Spinal cord (tissue), 10 donors: ENCODE results near the gene HEPH. TPM values are rescaled to one million over a fixed set of nuclear protein-coding genes. Genes with fewer than 3 reads are reported as not detected.
"Not testable (repeated sequence)": the region's sequence is repeated elsewhere in the genome, so short reads cannot be mapped to it uniquely, and the experiment has no call there.

Experiments used
- DNase-seq, 6 donors: peaks; one replicate each; pipeline versions ENCODE4 v3.0.0 to v3.0.0-alpha.2; 2013 to 2015; ENCODE audit warnings: low spot score in 6 of 6, low read depth in 4 of 6
- H3K27ac ChIP-seq: one replicate; pipeline ENCODE4 v1.5.1; 2013; ENCODE audit warnings: low read depth, low read length, control low read depth
- H3K27me3 ChIP-seq: one replicate; pipeline ENCODE4 v1.6.1; 2013; ENCODE audit warnings: low read length; ENCODE audit not compliant: control insufficient read depth, insufficient read depth
- H3K36me3 ChIP-seq: one replicate; pipeline ENCODE4 v1.6.1; 2013; ENCODE audit warnings: low read length; ENCODE audit not compliant: control insufficient read depth, insufficient read depth
- H3K4me1 ChIP-seq: one replicate; pipeline ENCODE4 v1.6.1; 2013; ENCODE audit warnings: low read length; ENCODE audit not compliant: control insufficient read depth, insufficient read depth
- H3K4me3 ChIP-seq: one replicate; pipeline ENCODE4 v1.5.1; 2013; ENCODE audit warnings: low read depth, low read length, control low read depth
- H3K9me3 ChIP-seq: one replicate; pipeline ENCODE4 v1.6.1; 2013; ENCODE audit warnings: low read length; ENCODE audit not compliant: control insufficient read depth, insufficient read depth
- WGBS: methylation state at CpG from one replicate; pipeline ENCODE4 v1.1.5; 2013; ENCODE audit warnings: missing lambda C conversion rate; ENCODE audit not compliant: insufficient coverage; 5-methylcytosine and 5-hydroxymethylcytosine counted together
- long read RNA-seq, 4 donors: transcript quantifications; one replicate each; lab custom pipeline, GENCODE V29; 2026
- polyA plus RNA-seq, 2 donors: library from polyadenylated mRNA; unstranded; fragments of 120-200 nt; gene quantifications; one replicate each; pipeline ENCODE4 v1.2.1, GENCODE V29; 2013; ENCODE audit not compliant: insufficient read length in 2 of 2
- total RNA-seq, 2 donors: library from RNA; depleted of rRNA in 1 of 2; stranded (reverse); fragments of 120-200 nt in 1 of 2; fragments of >200 nt in 1 of 2; gene quantifications; one replicate each; pipeline versions ENCODE4 v1.2.3 to v1.2.4, GENCODE V29; 2013 to 2014
- donor health status: healthy.

The HEPH gene
- total RNA-seq (10 to 100 TPM; 31.7 to 44.4 TPM), polyA plus RNA-seq (10 to 100 TPM; 29.1 to 36.4 TPM)
- long read RNA-seq, donor 1, partial matches to known transcripts, result 11 of 13 reads
- long read RNA-seq, donor 1, other reads (novel, unspliced or antisense), result 0 of 13 reads
- long read RNA-seq, donor 2, result 0 reads
- long read RNA-seq, donor 3, partial matches to known transcripts, result 0 of 1 reads
- long read RNA-seq, donor 3, other reads (novel, unspliced or antisense), result 0 of 1 reads
- long read RNA-seq, donor 4, partial matches to known transcripts, result 26 of 28 reads
- long read RNA-seq, donor 4, other reads (novel, unspliced or antisense), result 0 of 28 reads

GRCh38 chrX:66163849-66164411 is at the start of gene HEPH:
TSS of gene HEPH (plus strand) at chrX:66164247. CDS start at chrX:66170571, 6,324 bp downstream.
- H3K4me1 ChIP-seq, result no peaks in the 10 kb centered on the region

GRCh38 chrX:66118722-66119121 is 45.3 kb upstream of the HEPH start:
- 90% methylated on average over 5 of the region's 6 CpGs for WGBS
- not testable (repeated sequence) for H3K36me3 ChIP-seq, H3K9me3 ChIP-seq, DNase-seq, H3K4me3 ChIP-seq, H3K4me1 ChIP-seq, H3K27me3 ChIP-seq, H3K27ac ChIP-seq

More at GRCh38 chrX:66163849-66164411, at the start of gene HEPH:
- Histone ChIP-seq H3K27me3 (no peaks in the 10 kb centered on the region), H3K27ac (peak within 1 kb of the TSS; percentile 18), H3K9me3 (no peaks in the 10 kb centered on the region), H3K4me3 (peak within 1 kb of the TSS; percentile 40), H3K36me3 (no peaks in the 10 kb centered on the region)
- peak in 5 of 6 donors; percentile 13 to 66 (median 28) for DNase-seq
- WGBS, result 15% methylated on average over 2 of the region's 3 CpGs

GRCh38 chrX:66121354-66121753 is 42.7 kb upstream of the HEPH start:
- WGBS, result no CpG with 5 or more reads among the region's 2 CpGs
- H3K27ac ChIP-seq, H3K27me3 ChIP-seq, H3K4me1 ChIP-seq, H3K4me3 ChIP-seq, DNase-seq, H3K9me3 ChIP-seq, H3K36me3 ChIP-seq: not testable (repeated sequence)

DNA sequence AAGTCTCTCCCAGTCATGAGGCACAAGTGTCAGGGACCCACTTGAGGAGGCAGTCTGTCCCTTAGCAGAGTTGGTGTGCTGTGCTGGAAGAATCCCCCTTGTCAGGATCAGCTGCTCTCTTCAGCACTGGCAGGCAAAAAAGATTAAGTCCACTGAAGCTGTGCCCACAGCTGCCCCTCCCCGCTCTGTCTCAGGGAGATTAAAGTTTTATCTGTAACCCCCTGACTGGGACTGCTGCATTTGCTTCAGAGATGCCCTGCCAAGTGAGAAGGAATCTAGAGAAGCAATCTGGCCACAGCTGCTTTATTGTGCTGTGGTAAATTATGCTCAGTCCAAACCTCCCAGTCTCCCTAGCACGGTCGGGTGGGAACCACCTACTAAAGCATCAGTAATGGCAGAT is 37.4 kb upstream of the HEPH start:
- Histone ChIP-seq H3K27ac (no peak overlapping the region), H3K9me3 (no peaks in the 10 kb centered on the region), H3K4me1 (no peaks in the 10 kb centered on the region), H3K4me3 (no peak overlapping the region), H3K36me3 (no peaks in the 10 kb centered on the region), H3K27me3 (no peaks in the 10 kb centered on the region)
- no peak for DNase-seq
- WGBS, result 95% methylated on average over 2 of the region's 3 CpGs

- H3K27ac ChIP-seq, result no peak overlapping the region
These were observed 33.6 kb upstream of the HEPH start for GRCh38 chrX:66130469-66130868.

GRCh38 chrX:66135284-66135683 is 28.8 kb upstream of the HEPH start:
- WGBS, result no CpG with 5 or more reads among the region's 4 CpGs
- H3K27ac ChIP-seq, DNase-seq, H3K9me3 ChIP-seq, H3K4me1 ChIP-seq, H3K4me3 ChIP-seq, H3K27me3 ChIP-seq, H3K36me3 ChIP-seq: not testable (repeated sequence)

More at GRCh38 chrX:66130469-66130868, 33.6 kb upstream of the HEPH start:
- DNase-seq, result no peak
- H3K9me3 ChIP-seq, result no peaks in the 10 kb centered on the region
- no peak overlapping the region for H3K4me3 ChIP-seq
- H3K36me3 ChIP-seq, result no peaks in the 10 kb centered on the region
- no peaks in the 10 kb centered on the region for H3K4me1 ChIP-seq
- no peaks in the 10 kb centered on the region for H3K27me3 ChIP-seq

DNA sequence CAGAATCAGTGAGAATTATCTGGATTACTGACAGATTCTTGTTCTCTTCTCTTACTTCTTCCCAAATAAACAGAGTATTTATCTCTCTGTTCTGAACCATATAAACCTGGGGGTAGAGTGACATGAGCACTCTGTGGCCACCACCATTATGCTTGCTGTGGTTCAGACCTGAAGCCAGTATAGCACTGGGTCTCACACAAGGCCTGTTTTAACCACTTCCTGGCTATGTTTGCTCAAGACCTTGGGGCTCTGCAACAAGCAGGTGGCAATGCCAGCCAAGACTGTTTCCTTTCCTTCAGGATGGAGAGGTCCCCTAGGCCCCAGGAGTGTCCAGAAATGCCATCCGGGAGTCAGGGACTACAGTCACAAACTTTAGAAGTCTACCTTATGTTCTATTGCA is 21.7 kb upstream of the HEPH start:
- Histone ChIP-seq H3K27me3 (no peaks in the 10 kb centered on the region), H3K27ac (no peak overlapping the region), H3K4me3 (no peak overlapping the region), H3K4me1 (no peaks in the 10 kb centered on the region), H3K36me3 (no peaks in the 10 kb centered on the region), H3K9me3 (no peaks in the 10 kb centered on the region)
- 80% methylated on average over 1 of the region's 1 CpG for WGBS
- no peak for DNase-seq

DNA sequence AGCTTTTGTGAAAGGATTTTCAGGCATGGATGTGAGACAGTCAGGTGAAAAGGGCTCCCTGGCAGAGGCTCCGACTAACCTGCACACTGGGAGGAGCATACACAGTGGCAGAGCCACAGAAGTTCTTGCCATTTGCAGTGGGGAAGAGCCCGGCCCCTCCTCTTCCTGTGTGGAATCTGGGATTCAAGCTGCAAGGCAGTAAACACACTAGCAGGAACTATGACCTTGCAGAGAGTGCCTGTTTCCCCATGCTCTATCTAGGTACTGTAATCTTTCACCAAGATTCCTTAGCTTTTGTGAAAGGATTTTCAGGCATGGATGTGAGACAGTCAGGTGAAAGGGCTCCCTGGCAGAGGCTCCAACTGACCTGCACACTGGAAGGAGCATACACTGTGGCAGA is 19.8 kb upstream of the HEPH start:
- Histone ChIP-seq H3K36me3 (no peaks in the 10 kb centered on the region), H3K4me3 (no peak overlapping the region), H3K27ac (no peak overlapping the region), H3K27me3 (no peaks in the 10 kb centered on the region), H3K4me1 (no peaks in the 10 kb centered on the region), H3K9me3 (no peaks in the 10 kb centered on the region)
- no peak for DNase-seq
- WGBS, result 45% methylated on average over 2 of the region's 2 CpGs

- H3K4me3 ChIP-seq, result no peak overlapping the region
- no peak for DNase-seq
- H3K36me3 ChIP-seq, result no peaks in the 10 kb centered on the region
- WGBS, result no CpG with 5 or more reads among the region's 1 CpG
- no peaks in the 10 kb centered on the region for H3K27me3 ChIP-seq
- H3K4me1 ChIP-seq, result no peaks in the 10 kb centered on the region
- H3K9me3 ChIP-seq, result no peaks in the 10 kb centered on the region
- no peak overlapping the region for H3K27ac ChIP-seq
These were observed 14.5 kb upstream of the HEPH start for GRCh38 chrX:66149519-66149918.

GRCh38 chrX:66150163-66150562 is 13.9 kb upstream of the HEPH start:
- no peaks in the 10 kb centered on the region for H3K4me1 ChIP-seq
- no peak overlapping the region for H3K4me3 ChIP-seq
- DNase-seq, result no peak
- H3K9me3 ChIP-seq, result no peaks in the 10 kb centered on the region
- H3K36me3 ChIP-seq, result no peaks in the 10 kb centered on the region
- no peak overlapping the region for H3K27ac ChIP-seq
- H3K27me3 ChIP-seq, result no peaks in the 10 kb centered on the region
